ENCODE measurements around the gene FAM20A.
"Not testable (repeated sequence)": the region's sequence is repeated elsewhere in the genome, so short reads cannot be mapped to it uniquely, and the experiment has no call there.

Gene FAM20A

GRCh38 chr17:68492394-68493054, 108.6 kb downstream of the FAM20A start:
- not testable (repeated sequence) for DNase-seq (ENCODE audit: low spot score)

- DNase-seq (ENCODE audit: low spot score): no peak
These were observed 109.6 kb downstream of the FAM20A start for GRCh38 chr17:68491381-68492231.

- no peak for DNase-seq (ENCODE audit: low spot score)
These were observed 111.2 kb downstream of the FAM20A start for GRCh38 chr17:68489919-68490318.

Measured in AG08396 (cell line).